ENCODE results near the gene PRR5L. TPM values are rescaled to one million over a fixed set of nuclear protein-coding genes. Genes with fewer than 3 reads are reported as not detected.
A peak's percentile ranks its signal among the peaks of the same experiment; 100 is the strongest.
"Not testable (repeated sequence)": the region's sequence is repeated elsewhere in the genome, so short reads cannot be mapped to it uniquely, and the experiment has no call there.

PRR5L gene
- total RNA-seq, 1 experiment from 2014 or later: 39.3 TPM

- no peak for DNase-seq (ENCODE audit: low read depth)
Observed at GRCh38 chr11:36490026-36490806, 194.1 kb downstream of the PRR5L start.

GRCh38 chr11:36492724-36493304 lies 196.7 kb downstream of the PRR5L start:
- DNase-seq (ENCODE audit: low read depth): peak; percentile 27

DNA sequence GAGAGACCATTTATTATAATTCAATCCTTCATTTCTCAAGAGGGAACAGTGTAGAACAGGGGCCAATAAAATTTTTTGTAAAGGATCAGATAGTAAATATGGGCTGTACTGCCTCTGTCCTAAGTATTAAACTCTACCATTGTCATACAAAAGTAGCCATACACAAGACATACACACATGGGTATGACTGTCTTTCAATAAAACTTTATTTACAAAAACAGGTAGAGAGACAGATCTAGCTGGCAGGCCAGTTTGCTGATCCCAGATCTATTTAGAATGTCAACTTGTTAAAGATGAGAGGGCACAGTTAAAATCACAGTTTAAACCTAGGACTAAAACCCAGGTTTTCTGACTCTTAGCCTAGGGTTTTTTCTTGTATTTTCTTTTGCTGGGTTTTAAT lies 197.2 kb downstream of the PRR5L start:
- DNase-seq (ENCODE audit: low read depth): no peak

GRCh38 chr11:36498721-36499120 lies 202.6 kb downstream of the PRR5L start:
- DNase-seq (ENCODE audit: low read depth): no peak

DNA sequence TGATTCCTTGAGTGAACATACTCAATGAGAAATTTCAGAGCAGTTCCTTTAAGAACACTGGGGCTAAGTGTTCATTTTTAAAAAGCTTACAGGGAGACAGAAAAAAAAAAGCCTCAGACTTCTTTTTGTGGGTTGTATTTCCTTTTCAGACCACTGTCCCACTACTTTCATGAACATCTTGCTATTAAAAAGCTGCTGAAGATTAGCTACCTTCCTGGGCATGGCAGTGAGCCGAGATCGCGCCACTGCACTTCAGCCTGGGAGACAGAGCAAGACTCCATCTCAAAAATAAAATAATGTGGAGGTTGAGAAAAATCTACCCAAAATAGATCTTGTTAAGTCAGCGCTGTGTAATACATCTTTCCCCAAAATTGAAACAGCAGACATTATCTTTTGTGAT lies 203.2 kb downstream of the PRR5L start:
- DNase-seq (ENCODE audit: low read depth): no peak

- DNase-seq (ENCODE audit: low read depth): peak; percentile 99
Observed at GRCh38 chr11:36500315-36500721, 204.2 kb downstream of the PRR5L start.

- DNase-seq (ENCODE audit: low read depth): no peak
Observed at GRCh38 chr11:36501236-36501635, 205.1 kb downstream of the PRR5L start.

- DNase-seq (ENCODE audit: low read depth): no peak
Observed at GRCh38 chr11:36507824-36508489, 211.9 kb downstream of the PRR5L start.

GRCh38 chr11:36508743-36509142 lies 212.7 kb downstream of the PRR5L start:
- no peak for DNase-seq (ENCODE audit: low read depth)

DNA sequence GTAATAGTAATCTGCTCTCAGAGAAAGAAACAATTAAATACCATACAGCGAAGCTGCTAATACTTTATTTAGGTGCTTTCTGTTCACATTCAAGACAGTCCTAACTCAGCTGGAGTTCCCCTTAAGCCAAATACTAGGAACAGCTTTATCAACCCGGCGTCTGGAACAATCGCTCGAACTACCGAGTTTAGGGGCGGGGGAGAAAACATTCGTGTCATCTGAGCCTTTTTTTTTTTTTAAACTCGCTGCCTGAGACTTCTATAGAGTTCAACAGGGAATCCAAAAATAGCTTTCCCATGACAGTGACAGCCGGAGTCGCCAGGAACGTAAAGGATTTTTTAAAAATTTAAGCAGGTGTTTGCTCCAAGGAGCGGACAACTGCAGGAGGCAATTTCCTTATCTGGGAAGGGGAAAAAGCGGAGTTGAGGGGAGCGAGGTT lies 213.1 kb downstream of the PRR5L start:
- no peak for DNase-seq (ENCODE audit: low read depth)

DNA sequence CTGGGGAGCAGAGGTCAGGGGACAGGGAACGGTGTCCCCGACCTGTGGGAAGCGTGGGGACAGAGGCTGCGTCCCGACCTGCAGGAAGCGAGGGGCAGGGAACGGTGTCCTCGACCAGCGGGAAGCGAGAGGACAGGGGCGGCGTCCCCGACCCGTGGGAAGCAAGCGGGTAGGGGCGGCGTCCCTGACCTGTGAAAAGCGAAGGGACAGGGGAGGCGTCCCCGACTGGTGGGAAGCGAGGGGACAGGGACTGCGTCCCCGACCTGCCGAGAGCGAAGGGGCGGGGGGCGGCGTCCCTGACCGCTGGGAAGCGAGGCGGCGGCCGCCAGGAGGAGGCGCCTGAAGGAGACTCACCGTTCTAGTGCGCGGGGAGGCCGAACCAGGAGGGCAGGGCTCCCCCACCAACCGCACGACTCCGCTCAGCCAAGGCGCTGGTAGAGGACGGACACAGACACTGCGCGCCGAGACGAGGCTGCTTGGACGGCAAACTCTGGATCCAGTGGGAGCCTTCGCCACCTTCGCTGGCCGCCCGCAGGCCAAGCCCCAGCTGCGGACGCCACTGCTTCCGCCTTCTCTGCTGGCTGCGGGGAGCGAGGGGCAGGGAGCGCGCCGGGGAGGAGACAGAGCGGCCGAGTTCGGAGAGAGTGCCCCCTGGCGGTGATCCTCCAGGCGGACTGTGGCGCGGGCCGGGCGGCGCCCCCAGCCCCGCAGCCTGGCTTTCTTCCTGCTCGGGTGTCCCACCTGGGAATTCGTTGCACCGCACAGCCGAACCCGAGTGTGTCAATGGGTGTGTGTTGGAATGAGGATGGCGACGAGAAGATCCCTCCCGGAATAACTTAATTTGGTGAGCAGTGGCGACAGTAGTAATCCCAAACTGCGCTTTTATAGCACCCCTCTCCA lies 213.9 kb downstream of the PRR5L start, which contains the start of gene TRAF6:
TRAF6 (minus strand) TSS at position 579 of the 900 bp plus-strand sequence. CDS start 8,757 bp downstream, outside the sequence.
- DNase-seq (ENCODE audit: low read depth): peak; percentile 81

DNA sequence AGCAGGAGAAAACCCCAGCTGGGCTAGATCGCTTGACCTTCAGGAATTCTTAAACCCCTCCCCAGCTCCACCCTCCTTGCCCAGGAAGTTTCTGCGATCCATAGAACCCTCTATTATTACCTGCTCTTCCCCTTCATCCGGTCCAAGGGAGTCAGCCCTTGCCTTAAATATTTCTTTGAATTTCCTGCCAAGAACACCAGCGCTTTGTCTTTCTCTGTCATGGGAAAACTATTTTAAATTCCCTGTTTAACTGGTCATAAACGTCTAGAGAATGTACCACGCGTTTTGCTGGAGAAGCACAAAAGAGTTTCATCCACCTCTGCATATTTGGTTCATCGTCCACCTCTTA lies 214.5 kb downstream of the PRR5L start:
- DNase-seq (ENCODE audit: low read depth): peak; percentile 42

GRCh38 chr11:36511062-36511461 lies 215.0 kb downstream of the PRR5L start:
- DNase-seq (ENCODE audit: low read depth): not testable (repeated sequence)

- DNase-seq (ENCODE audit: low read depth): no peak
Observed at GRCh38 chr11:36512016-36512415, 215.9 kb downstream of the PRR5L start.

- peak; percentile 21 for DNase-seq (ENCODE audit: low read depth)
Observed at GRCh38 chr11:36513965-36514364, 217.9 kb downstream of the PRR5L start.

Small RNAs within 50 kb of the gene (small RNA-seq; reads per million reads assigned to genes)
- not detected for gene AC061999.1

Other genes with a start within 250 kb of the PRR5L start
- 60.7 and 83.6 TPM in 2 replicates for gene COMMD9, start 6.9 kb upstream of the PRR5L start, total RNA-seq (2014; rRNA removed; shearing (Covaris generic))
- gene TRAF6, start 214.0 kb downstream of the PRR5L start, total RNA-seq (2014; rRNA removed; shearing (Covaris generic)): 7.4 and 8.1 TPM in 2 replicates

Data from HT1080 (cell line).